HG03039 (cell line): ENCODE results near the gene NRG3.

Experiments
- ATAC-seq: cut with Tn5 transposase; IDR thresholded peaks from one replicate; pipeline ENCODE4 v1.9.1; 2021; ENCODE audit warnings: mild to moderate bottlenecking, moderate library complexity; ENCODE audit not compliant: unreplicated experiment

Gene NRG3

GRCh38 chr10:82762641-82763040 is 887.6 kb downstream of the NRG3 start:
- no peak for ATAC-seq

- no peak for ATAC-seq
These were observed 893.0 kb downstream of the NRG3 start for GRCh38 chr10:82768040-82768439.

GRCh38 chr10:82778908-82779307 is 903.9 kb downstream of the NRG3 start:
- ATAC-seq: no peak

GRCh38 chr10:82796510-82796909 is 921.5 kb downstream of the NRG3 start:
- ATAC-seq: no peak

- ATAC-seq: no peak
These were observed 926.3 kb downstream of the NRG3 start for GRCh38 chr10:82801289-82801688.

- no peak for ATAC-seq
These were observed 936.6 kb downstream of the NRG3 start for GRCh38 chr10:82811621-82812020.

GRCh38 chr10:82813856-82814255 is 938.9 kb downstream of the NRG3 start:
- no peak for ATAC-seq

GRCh38 chr10:82814635-82815034 is 939.6 kb downstream of the NRG3 start:
- ATAC-seq: no peak

- no peak for ATAC-seq
These were observed 940.7 kb downstream of the NRG3 start for GRCh38 chr10:82815680-82816079.

GRCh38 chr10:82817676-82818422 is 942.9 kb downstream of the NRG3 start:
- ATAC-seq: no peak

GRCh38 chr10:82821043-82821442 is 946.0 kb downstream of the NRG3 start:
- ATAC-seq: no peak

GRCh38 chr10:82826132-82826531 is 951.1 kb downstream of the NRG3 start:
- ATAC-seq: no peak

GRCh38 chr10:82827901-82828300 is 952.9 kb downstream of the NRG3 start:
- no peak for ATAC-seq

- ATAC-seq: no peak
These were observed 972.2 kb downstream of the NRG3 start for GRCh38 chr10:82847242-82847641.

GRCh38 chr10:82850191-82850590 is 975.2 kb downstream of the NRG3 start:
- ATAC-seq: no peak

- no peak for ATAC-seq
These were observed 982.1 kb downstream of the NRG3 start for GRCh38 chr10:82856957-82857613.

- no peak for ATAC-seq
These were observed 986.9 kb downstream of the NRG3 start for GRCh38 chr10:82861889-82862288.

GRCh38 chr10:82865366-82865765 is 990.4 kb downstream of the NRG3 start:
- no peak for ATAC-seq

GRCh38 chr10:82866424-82867020 is 991.5 kb downstream of the NRG3 start:
- ATAC-seq: no peak

- ATAC-seq: no peak
These were observed 992.1 kb downstream of the NRG3 start for GRCh38 chr10:82867056-82867455.

GRCh38 chr10:82874671-82875070 is 999.7 kb downstream of the NRG3 start:
- ATAC-seq: no peak

GRCh38 chr10:82880776-82881290 is 1005.8 kb downstream of the NRG3 start:
- ATAC-seq: no peak
